SHP77 (cell line): ENCODE measurements around the gene MFAP3.
"Not testable (repeated sequence)": the region's sequence is repeated elsewhere in the genome, so short reads cannot be mapped to it uniquely, and the experiment has no call there.

Source experiments
- DNase-seq, 2 experiments: peaks; one replicate each; lab custom pipeline; 2025; lab: John Stamatoyannopoulos, UW

MFAP3 gene

GRCh38 chr5:154053468-154053867 lies 14.7 kb downstream of the MFAP3 start:
- DNase-seq = no peak

GRCh38 chr5:154055201-154055600 lies 16.4 kb downstream of the MFAP3 start:
- DNase-seq = no peak

GRCh38 chr5:154058055-154059038 lies 19.6 kb downstream of the MFAP3 start:
- DNase-seq = no peak

- no peak for DNase-seq
Measured at GRCh38 chr5:154059039-154059430, 20.3 kb downstream of the MFAP3 start.

- DNase-seq = no peak
Measured at GRCh38 chr5:154059583-154059982, 20.8 kb downstream of the MFAP3 start.

- no peak for DNase-seq
Measured at GRCh38 chr5:154060606-154061005, 21.8 kb downstream of the MFAP3 start.

- no peak for DNase-seq
Measured at GRCh38 chr5:154063372-154063771, 24.6 kb downstream of the MFAP3 start.

GRCh38 chr5:154065971-154066370 lies 27.2 kb downstream of the MFAP3 start:
- no peak for DNase-seq

- not testable (repeated sequence) for DNase-seq
Measured at GRCh38 chr5:154069854-154070253, 31.1 kb downstream of the MFAP3 start.

- no peak for DNase-seq
Measured at GRCh38 chr5:154071799-154072413, 33.1 kb downstream of the MFAP3 start.

GRCh38 chr5:154072414-154073171 lies 33.8 kb downstream of the MFAP3 start:
- DNase-seq = peak; percentile 47 to 64

- no peak for DNase-seq
Measured at GRCh38 chr5:154076240-154076922, 37.6 kb downstream of the MFAP3 start.

- no peak for DNase-seq
Measured at GRCh38 chr5:154077696-154078095, 38.9 kb downstream of the MFAP3 start.

GRCh38 chr5:154078272-154078671 lies 39.5 kb downstream of the MFAP3 start:
- DNase-seq = no peak

- no peak for DNase-seq
Measured at GRCh38 chr5:154081246-154081645, 42.5 kb downstream of the MFAP3 start.

GRCh38 chr5:154084062-154084639 lies 45.4 kb downstream of the MFAP3 start:
- DNase-seq = no peak

- no peak for DNase-seq
Measured at GRCh38 chr5:154086146-154086545, 47.4 kb downstream of the MFAP3 start.

GRCh38 chr5:154086641-154087040 lies 47.9 kb downstream of the MFAP3 start:
- DNase-seq = no peak

GRCh38 chr5:154087260-154087659 lies 48.5 kb downstream of the MFAP3 start:
- no peak for DNase-seq

GRCh38 chr5:154088801-154089200 lies 50.0 kb downstream of the MFAP3 start:
- no peak for DNase-seq

GRCh38 chr5:154090656-154091055 lies 51.9 kb downstream of the MFAP3 start:
- DNase-seq = no peak
